GOT3 (cell line): Measurements from ENCODE around the gene STRC.
"Not testable (repeated sequence)": the region's sequence is repeated elsewhere in the genome, so short reads cannot be mapped to it uniquely, and the experiment has no call there.

Source experiments
- DNase-seq: peaks from one replicate; lab custom pipeline; 2025; ENCODE audit warnings: mixed read lengths; lab: John Stamatoyannopoulos, UW

The STRC gene

GRCh38 chr15:43618700-43619099 lies at the start of gene STRC:
STRC (minus strand) TSS chr15:43618800; CDS start chr15:43618722, 78 bp downstream.
- DNase-seq, result not testable (repeated sequence)

DNA sequence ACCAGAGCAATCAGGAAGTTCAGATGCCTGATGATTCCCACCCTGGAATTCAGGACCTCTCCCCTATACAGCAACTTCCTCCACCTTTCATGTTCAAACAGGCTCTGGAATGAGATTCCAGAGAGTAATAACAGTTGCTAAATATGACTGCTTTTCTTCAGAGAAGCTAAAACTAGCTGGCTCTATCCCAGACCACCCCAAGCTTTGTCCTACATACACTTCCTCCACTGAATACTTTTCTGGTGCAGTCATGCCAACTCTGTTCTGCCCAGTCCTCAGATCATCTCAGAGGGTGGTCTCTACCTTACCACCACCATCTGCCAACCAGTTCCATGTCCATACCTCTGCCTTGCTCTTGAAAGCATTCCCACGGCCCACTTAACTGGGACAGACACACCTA lies 47.6 kb upstream of the STRC start:
- not testable (repeated sequence) for DNase-seq

GRCh38 chr15:43663333-43663732 lies 44.7 kb upstream of the STRC start:
- not testable (repeated sequence) for DNase-seq

GRCh38 chr15:43662293-43662692 lies 43.7 kb upstream of the STRC start:
- DNase-seq, result not testable (repeated sequence)

DNA sequence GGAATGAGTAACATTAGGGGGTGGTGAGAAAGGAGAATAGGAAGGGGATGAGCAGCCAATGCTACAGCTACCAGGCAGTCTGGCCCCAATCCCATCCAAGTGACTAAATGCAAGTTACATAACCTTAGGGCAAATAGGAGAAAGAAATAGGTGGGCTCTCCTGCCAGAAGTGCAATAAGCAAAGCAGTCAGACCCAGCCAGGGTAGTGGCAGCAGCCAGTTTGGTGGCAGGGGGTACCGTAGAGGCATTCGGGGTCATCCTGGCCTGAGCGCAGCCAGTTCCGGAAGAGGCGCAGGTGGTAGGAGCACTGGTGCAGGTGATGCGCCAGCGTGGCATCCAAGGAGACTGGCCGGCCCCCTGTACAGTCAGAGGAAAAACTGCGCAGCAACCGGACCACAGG lies 41.1 kb upstream of the STRC start:
- not testable (repeated sequence) for DNase-seq

GRCh38 chr15:43649430-43649926 lies 30.9 kb upstream of the STRC start:
- not testable (repeated sequence) for DNase-seq

- no peak for DNase-seq
These were observed 30.2 kb upstream of the STRC start, which contains the start of gene CATSPER2 for GRCh38 chr15:43648649-43649429. CATSPER2 (minus strand) TSS chr15:43648844; CDS start chr15:43648061, 783 bp downstream.

DNA sequence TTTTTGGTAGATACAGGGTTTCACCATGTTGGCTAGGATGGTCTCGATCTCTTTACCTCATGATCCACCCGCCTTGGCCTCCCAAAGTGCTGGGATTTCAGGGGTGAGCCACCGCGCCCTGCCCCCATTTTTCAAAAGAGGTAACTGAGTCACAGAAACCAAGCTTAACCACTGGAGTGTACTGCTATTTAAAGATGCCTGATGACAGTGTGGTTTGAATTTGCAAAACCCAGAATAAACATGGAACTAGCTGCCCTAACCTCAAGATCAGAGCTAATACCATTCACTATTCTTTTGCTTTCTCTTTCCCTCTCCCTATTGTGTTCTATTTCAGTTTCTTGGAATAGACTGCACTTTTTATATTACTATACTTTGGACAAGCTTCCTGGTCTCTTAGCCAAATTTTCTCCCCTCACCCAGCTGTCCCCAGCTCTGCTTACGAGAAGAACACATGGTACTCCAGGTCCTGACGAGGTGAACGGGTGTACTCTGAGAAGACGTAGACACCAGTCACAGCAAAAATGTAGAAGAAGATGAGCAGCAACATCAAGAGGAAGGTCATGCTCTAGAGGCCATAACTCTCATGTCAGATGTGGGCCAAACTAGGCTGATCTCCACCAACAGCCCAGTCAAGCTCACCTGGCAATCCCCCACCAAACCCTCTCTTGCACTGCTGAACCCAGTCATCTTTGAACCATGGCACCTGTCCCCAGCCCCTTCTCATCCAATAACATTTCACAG lies 20.0 kb upstream of the STRC start:
- DNase-seq, result not testable (repeated sequence)

- DNase-seq, result not testable (repeated sequence)
These were observed 8.3 kb upstream of the STRC start for GRCh38 chr15:43626937-43627336.

GRCh38 chr15:43625106-43625505 lies 6.5 kb upstream of the STRC start:
- no peak for DNase-seq

DNA sequence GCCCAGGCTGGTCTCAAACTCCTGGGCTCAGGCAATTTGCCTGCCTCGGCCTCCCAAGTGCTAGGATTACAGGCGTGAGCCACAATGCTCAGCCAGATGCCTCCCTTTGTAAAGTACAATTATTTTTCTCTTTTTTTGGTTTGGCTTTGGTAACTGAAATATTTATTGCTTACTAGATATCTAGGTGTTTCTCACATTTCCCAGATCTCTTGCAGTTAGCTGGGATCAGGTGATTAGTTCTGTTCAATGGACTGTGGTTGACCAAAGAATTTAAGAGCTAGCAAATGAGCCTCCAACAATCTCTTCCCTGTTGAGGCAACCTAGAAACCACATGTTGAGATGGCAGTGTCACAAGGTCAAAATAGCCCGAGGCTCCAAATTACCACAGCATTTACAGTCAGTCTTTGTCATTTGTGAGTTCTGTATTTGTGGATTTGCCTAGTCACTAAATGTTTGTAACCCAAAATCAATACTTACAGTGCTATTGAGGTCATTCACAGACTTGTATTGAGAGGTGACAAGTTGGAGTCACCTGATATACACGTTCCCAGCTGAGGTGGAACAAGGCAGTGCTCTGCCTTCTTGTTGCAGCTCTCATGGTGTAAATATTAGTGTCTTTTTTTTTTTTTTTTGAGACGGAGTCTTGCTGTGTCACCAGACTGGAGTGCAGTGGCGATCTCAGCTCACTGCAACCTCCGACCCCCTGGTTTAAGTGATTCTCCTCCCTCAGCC lies 3.6 kb upstream of the STRC start:
- not testable (repeated sequence) for DNase-seq

GRCh38 chr15:43617750-43618149 lies 850 bp downstream of the STRC start:
- not testable (repeated sequence) for DNase-seq

- DNase-seq, result not testable (repeated sequence)
These were observed 16.4 kb downstream of the STRC start for GRCh38 chr15:43602233-43602632.

- not testable (repeated sequence) for DNase-seq
These were observed 18.4 kb downstream of the STRC start for GRCh38 chr15:43600200-43600599.

GRCh38 chr15:43599131-43599530 lies 19.5 kb downstream of the STRC start:
- DNase-seq, result not testable (repeated sequence)

DNA sequence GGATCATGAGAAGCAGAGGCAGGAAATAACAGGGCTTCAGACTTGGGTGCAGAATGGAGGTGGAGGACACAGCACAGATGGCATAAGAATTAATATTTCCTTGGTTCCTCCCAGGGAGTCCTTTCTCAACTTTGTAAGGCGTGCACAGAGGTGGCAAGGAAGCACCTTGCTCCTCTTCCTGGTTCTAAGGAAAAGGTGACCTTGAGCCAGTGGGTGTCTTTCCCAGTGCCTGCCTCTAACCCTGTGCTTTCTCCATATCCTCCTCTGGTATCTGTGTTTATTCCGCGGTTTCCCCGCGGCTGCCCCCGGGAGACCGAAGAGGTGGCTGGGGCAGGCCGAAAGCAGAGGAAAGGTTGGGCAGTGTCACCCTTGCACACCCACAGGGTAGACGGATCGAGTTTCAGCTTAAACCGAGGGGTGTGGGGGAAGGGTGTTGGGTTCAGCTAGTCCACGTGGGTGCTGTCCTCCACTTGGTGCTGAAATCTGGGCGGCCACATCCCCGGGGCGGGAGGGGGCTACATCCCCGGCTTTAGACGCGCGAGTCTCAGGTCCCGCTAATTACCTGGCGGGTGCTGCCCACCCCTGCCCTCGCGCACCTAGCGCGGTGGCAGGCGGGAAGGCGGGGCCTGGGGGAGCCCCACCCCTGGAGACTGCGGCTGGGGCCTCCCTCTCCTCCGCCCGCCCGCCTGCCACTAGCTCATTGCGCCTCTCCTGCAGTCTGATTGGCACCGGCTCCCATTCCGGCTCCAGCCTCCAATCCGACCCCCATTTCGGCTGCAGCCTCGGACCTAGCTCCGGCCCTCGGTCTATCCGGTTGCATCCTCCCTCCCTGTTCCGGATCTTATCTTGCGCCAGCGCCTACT lies 25.0 kb downstream of the STRC start, which contains the start of gene CKMT1B:
Gene CKMT1B (plus strand): TSS at position 700 of the 863 bp plus-strand sequence. CDS start 192 bp downstream, outside the sequence.
- not testable (repeated sequence) for DNase-seq

GRCh38 chr15:43592841-43593240 lies 25.8 kb downstream of the STRC start:
- DNase-seq, result not testable (repeated sequence)

DNA sequence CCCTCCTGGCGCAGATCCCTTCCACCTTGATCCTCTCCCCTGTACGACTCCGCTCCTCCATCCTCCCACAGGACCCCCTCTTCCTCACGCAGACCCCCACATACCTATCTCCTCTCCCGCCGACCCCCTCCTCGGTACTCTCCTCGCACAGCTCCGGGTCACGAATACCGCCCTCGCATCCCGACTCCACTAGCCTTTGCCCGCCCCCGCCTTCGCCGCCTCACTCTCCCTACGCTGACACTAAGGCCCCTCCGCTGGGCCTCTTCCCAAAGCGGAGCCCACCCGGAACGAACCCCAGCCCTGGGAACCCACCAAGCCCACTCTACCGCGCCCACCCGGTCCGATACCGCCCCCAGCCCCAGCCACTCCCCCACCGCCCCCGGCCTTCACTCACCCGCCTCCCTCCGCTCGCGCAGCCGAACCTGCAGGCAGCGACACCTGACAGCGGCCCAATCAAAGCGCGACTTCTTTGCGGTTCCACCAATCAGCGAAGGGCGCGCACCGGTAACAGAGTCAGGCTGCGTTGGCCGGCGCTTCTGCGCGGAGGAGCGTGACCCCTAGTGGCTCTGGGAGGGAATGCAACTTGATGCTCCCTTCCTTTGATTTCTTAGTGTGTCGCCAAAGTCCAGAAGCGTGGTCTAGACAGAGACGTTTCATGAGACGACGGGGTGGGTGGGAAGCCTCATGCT lies 28.7 kb downstream of the STRC start, which contains the start of gene PPIP5K1:
Gene PPIP5K1 (minus strand): TSS at position 431 of the 689 bp plus-strand sequence. CDS start 5,704 bp downstream, outside the sequence.
- not testable (repeated sequence) for DNase-seq

GRCh38 chr15:43574607-43575006 lies 44.0 kb downstream of the STRC start:
- DNase-seq, result not testable (repeated sequence)

GRCh38 chr15:43566615-43567014 lies 52.0 kb downstream of the STRC start:
- not testable (repeated sequence) for DNase-seq
